HUES48 (cell line): Measurements from ENCODE around the gene DTNA.

ENCODE experiments used
- H3K27ac ChIP-seq: one replicate; pipeline ENCODE4 v1.7.0; 2013; ENCODE audit warnings: low read depth, low read length, inconsistent platforms
- H3K27me3 ChIP-seq: 2 replicates; pipeline ENCODE4 v1.6.1; 2013; ENCODE audit warnings: mild to moderate bottlenecking, low read length; ENCODE audit not compliant: control insufficient read depth, insufficient read depth
- H3K36me3 ChIP-seq: 2 replicates; pipeline ENCODE4 v1.6.1; 2013; ENCODE audit warnings: low read length; ENCODE audit not compliant: control insufficient read depth, insufficient read depth
- H3K4me1 ChIP-seq: 2 replicates; pipeline ENCODE4 v1.6.1; 2013; ENCODE audit warnings: mild to moderate bottlenecking, low read length; ENCODE audit not compliant: control insufficient read depth, insufficient read depth
- H3K4me3 ChIP-seq: 2 replicates; pipeline ENCODE4 v1.5.1; 2013; ENCODE audit warnings: mild to moderate bottlenecking, low read depth, low read length
- H3K9ac ChIP-seq: 2 replicates; pipeline ENCODE4 v1.6.1; 2013; ENCODE audit warnings: mild to moderate bottlenecking, low read depth, low read length, moderate library complexity
- H3K9me3 ChIP-seq: 2 replicates; pipeline ENCODE4 v1.6.1; 2013; ENCODE audit warnings: low read length; ENCODE audit not compliant: control insufficient read depth, insufficient read depth

Gene DTNA

DNA sequence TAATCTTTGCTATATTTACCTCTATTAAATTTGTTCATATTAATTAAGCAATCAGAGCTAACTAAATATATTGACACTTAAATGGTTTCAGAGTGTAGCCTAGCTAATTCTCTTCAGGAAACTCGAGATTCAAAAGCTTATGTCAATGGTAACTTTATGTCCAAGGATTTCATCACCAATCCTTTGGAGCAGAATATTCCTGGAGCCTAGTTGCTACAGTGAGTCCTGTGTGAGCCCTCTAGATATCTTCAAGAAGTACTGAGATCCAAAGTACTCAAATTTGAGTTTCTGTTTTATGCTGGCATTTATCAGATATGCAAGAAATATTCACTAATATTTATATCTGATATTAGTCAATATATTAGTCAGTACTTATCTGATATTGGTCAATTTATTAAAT lies 31.3 kb downstream of the DTNA start:
- Histone ChIP-seq H3K36me3 (no peaks in the 10 kb centered on the region), H3K27me3 (no peaks in the 10 kb centered on the region), H3K4me3 (no peak overlapping the region), H3K4me1 (0 out of 2 replicates have a peak, but pooled peaks cover 6% of the 10 kb centered on the region), H3K27ac (no peak overlapping the region), H3K9ac (no peak overlapping the region), H3K9me3 (no peaks in the 10 kb centered on the region)

DNA sequence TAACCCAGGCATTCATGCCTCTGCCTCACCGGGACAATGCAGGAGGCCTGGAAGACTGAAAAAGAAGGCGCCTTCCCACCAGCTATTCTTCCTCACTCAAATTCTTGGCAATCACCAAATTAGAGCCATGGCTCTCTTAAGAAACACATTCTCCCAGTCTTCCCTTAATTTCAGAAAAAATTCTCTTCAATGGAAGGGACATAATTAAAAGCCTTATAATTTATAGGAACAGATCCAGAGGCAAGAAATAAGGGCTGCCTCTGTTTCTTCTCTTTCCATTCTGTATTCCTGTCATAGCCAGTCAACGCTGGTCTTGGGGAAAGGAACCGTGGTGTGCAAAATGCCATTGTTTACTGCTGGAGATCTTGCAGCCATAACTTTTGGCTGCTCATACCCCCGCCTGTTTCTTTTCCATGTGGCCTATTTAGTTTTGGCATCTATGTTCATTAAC lies 32.8 kb downstream of the DTNA start:
- Histone ChIP-seq H3K27ac (no peak overlapping the region), H3K9me3 (no peaks in the 10 kb centered on the region), H3K4me1 (0 out of 2 replicates have a peak, but pooled peaks cover 6% of the 10 kb centered on the region), H3K36me3 (no peaks in the 10 kb centered on the region), H3K27me3 (no peaks in the 10 kb centered on the region), H3K4me3 (no peak overlapping the region), H3K9ac (no peak overlapping the region)

- Histone ChIP-seq H3K4me1 (0 out of 2 replicates have a peak, but pooled peaks cover 5% of the 10 kb centered on the region), H3K9ac (no peak overlapping the region), H3K27me3 (no peaks in the 10 kb centered on the region), H3K9me3 (no peaks in the 10 kb centered on the region), H3K36me3 (no peaks in the 10 kb centered on the region), H3K27ac (no peak overlapping the region), H3K4me3 (no peak overlapping the region)
Measured at GRCh38 chr18:34744569-34744968, 34.5 kb downstream of the DTNA start.

DNA sequence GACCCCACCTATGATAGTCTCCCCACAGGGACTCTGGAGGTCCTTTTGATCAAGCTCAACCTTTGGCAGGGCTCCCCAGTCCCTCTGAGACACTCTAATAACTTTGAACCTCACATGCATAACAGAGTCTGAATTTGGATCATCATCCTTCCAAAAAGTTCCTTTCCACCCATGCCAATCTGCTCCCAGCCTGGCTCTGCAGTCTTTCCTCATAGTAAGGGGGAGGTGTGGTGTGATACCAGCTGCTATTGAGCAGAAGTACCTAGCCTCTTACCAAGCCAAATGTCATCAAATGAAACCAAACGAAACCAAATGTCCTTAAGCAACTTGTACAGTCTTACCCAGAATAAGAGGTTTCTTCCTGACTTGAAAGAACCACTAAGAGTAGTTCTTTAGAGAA lies 36.5 kb downstream of the DTNA start:
- Histone ChIP-seq H3K36me3 (no peaks in the 10 kb centered on the region), H3K27me3 (no peaks in the 10 kb centered on the region), H3K9me3 (no peaks in the 10 kb centered on the region), H3K4me3 (no peak overlapping the region), H3K27ac (no peak overlapping the region), H3K4me1 (no peaks in the 10 kb centered on the region), H3K9ac (no peak overlapping the region)

DNA sequence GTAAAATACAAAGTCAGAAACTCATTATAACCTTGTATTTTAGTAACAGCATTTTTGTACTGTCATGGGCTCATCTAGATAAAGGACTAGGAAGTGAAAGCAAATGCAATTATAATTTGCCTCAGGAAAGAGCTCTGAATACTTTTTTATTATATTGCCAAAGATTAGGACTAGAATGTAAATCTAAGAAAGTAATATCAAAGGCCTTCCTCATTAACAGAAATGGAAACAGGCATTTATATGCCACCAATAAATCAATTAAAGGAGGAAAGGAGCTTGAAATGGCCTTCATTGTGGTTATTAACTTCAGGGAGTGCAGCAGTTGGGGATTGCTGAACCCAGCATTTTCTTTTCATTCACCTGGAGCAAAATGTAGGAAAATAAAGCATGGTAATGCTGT lies 39.6 kb downstream of the DTNA start:
- H3K9ac ChIP-seq: no peak overlapping the region
- H3K27me3 ChIP-seq: no peaks in the 10 kb centered on the region
- H3K4me3 ChIP-seq: no peak overlapping the region
- H3K27ac ChIP-seq: no peak overlapping the region
- H3K9me3 ChIP-seq: no peaks in the 10 kb centered on the region
- no peaks in the 10 kb centered on the region for H3K4me1 ChIP-seq
- no peaks in the 10 kb centered on the region for H3K36me3 ChIP-seq

- no peak overlapping the region for H3K27ac ChIP-seq
- H3K27me3 ChIP-seq: no peaks in the 10 kb centered on the region
- H3K36me3 ChIP-seq: no peaks in the 10 kb centered on the region
- no peaks in the 10 kb centered on the region for H3K4me1 ChIP-seq
- H3K9me3 ChIP-seq: no peaks in the 10 kb centered on the region
- no peak overlapping the region for H3K9ac ChIP-seq
- no peak overlapping the region for H3K4me3 ChIP-seq
Measured at GRCh38 chr18:34752056-34752455, 42.0 kb downstream of the DTNA start.

DNA sequence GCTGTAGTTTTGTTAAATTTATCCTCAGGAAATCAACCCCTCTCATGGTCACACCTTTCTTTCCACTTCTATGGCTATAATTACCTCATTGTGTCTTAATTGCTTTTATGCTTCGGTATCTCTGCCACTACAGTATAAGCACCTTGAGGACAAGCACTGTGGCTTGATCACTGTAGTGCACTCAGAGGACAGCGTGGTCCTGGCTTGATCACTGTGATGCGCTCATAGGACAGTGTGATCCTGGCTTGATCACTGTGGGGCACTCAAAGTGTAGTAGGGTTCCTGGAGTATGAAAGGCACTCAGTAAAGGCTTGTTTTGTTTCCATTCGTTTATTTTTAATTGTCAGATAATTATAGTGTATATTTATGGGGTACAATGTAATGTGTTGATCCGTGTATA lies 44.2 kb downstream of the DTNA start:
- H3K9ac ChIP-seq: no peak overlapping the region

DNA sequence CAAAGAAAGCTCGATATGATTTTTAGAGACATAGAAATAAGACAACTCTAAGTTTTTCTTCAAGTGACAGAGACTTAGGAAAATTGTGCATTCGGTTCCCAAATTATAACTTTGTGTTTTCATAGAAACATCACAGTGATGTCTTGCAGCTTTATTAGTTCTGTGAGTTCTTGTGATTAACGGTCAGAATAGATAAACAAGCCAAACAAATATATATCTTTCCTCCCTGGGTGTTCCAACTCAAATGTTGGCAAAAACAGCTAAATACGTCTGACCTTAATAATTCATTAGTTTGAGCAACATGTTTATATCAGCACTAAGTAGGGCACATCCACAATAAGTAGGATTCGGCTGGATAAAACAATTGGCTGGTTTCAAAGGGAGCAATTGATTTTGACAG lies 47.6 kb downstream of the DTNA start:
- Histone ChIP-seq H3K9me3 (no peaks in the 10 kb centered on the region), H3K36me3 (no peaks in the 10 kb centered on the region), H3K27ac (peak overlapping the region; percentile 68), H3K27me3 (no peaks in the 10 kb centered on the region), H3K4me1 (peaks cover 23% of the 10 kb centered on the region), H3K9ac (no peak overlapping the region), H3K4me3 (no peak overlapping the region)

More for the DNA sequence above, 44.2 kb downstream of the DTNA start:
- peaks cover 21% of the 10 kb centered on the region for H3K4me1 ChIP-seq
- H3K27me3 ChIP-seq: no peaks in the 10 kb centered on the region
- H3K9me3 ChIP-seq: no peaks in the 10 kb centered on the region
- no peak overlapping the region for H3K4me3 ChIP-seq
- no peak overlapping the region for H3K27ac ChIP-seq
- H3K36me3 ChIP-seq: no peaks in the 10 kb centered on the region

- H3K36me3 ChIP-seq: no peaks in the 10 kb centered on the region
- no peaks in the 10 kb centered on the region for H3K27me3 ChIP-seq
- H3K4me3 ChIP-seq: no peak overlapping the region
- H3K4me1 ChIP-seq: peaks cover 23% of the 10 kb centered on the region
- no peaks in the 10 kb centered on the region for H3K9me3 ChIP-seq
- peak overlapping the region; percentile 68 for H3K27ac ChIP-seq
- H3K9ac ChIP-seq: no peak overlapping the region
Measured at GRCh38 chr18:34758378-34758948, 48.4 kb downstream of the DTNA start.

- Histone ChIP-seq H3K9me3 (no peaks in the 10 kb centered on the region), H3K36me3 (no peaks in the 10 kb centered on the region), H3K4me3 (no peak overlapping the region), H3K27me3 (no peaks in the 10 kb centered on the region), H3K27ac (no peak overlapping the region), H3K9ac (no peak overlapping the region), H3K4me1 (peaks cover 23% of the 10 kb centered on the region)
Measured at GRCh38 chr18:34760444-34760843, 50.3 kb downstream of the DTNA start.

DNA sequence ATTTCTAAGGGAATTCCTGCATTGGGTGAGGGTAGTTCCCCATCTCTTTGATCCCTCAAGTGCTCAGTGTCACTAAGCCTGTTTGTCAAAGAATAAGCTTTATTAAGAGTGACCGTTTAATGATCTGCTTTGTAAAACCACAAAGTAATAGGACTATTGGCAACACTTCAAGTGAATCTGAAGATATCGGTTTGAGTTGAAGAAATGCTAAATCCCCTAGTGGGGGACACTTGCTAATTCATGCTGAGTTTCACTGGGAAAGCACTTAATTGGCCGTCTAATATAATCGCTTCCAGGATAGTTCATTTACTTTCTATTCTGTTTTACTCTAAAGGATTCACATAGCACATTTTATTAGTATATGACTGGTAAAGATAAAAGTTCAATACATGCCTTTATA lies 54.4 kb downstream of the DTNA start:
- Histone ChIP-seq H3K4me1 (peaks cover under 1% of the 10 kb centered on the region), H3K27me3 (no peaks in the 10 kb centered on the region), H3K9me3 (no peaks in the 10 kb centered on the region), H3K4me3 (no peak overlapping the region), H3K27ac (no peak overlapping the region), H3K36me3 (no peaks in the 10 kb centered on the region), H3K9ac (no peak overlapping the region)
